HepG2 (cell line): Measurements from ENCODE around the gene WSCD1. TPM values are rescaled to one million over a fixed set of nuclear protein-coding genes. Genes with fewer than 3 reads are reported as not detected.
A peak's percentile ranks its signal among the peaks of the same experiment; 100 is the strongest.

ENCODE experiments used
- ATAC-seq: fragments of 200-7000 bp; cut with Tn5 transposase; 3 replicates; pipeline ENCODE4 v1.9.1; 2020; ENCODE audit warnings: mild to moderate bottlenecking, moderate library complexity
- BruUV-seq: library from RNA; stranded (reverse); fragments of 400-500 nt; replicated peaks from 2 replicates; lab custom pipeline; 2021; lab: Mats Ljungman, UMichigan
- CTCF ChIA-PET: fragments of 300-600 bp; formaldehyde crosslinking; extraction: SDS; loops from one replicate; lab custom pipeline; 2021; ENCODE audit warnings: low total read pairs, inconsistent platforms, low intra/inter-chr PET ratio; lab: Yijun Ruan, JAX
- POLR2A ChIA-PET: fragments of 350-600 bp; sonication (Branson Sonifier 250); formaldehyde crosslinking; loops from one replicate; lab custom pipeline; 2020; ENCODE audit warnings: antibody characterized with exemption, inconsistent platforms; lab: Yijun Ruan, JAX
- DNase-seq: peaks from one replicate; pipeline ENCODE4 v3.0.0-alpha.2; 2015; ENCODE audit warnings: low spot score
- FAIRE-seq: peaks from 3 replicates; lab custom pipeline; 2011; peaks lifted over from hg19 to GRCh38; lab: Jason Lieb, UNC
- H2AFZ ChIP-seq: one replicate; pipeline ENCODE4 v1.6.1; 2011; ENCODE audit warnings: low read length, inconsistent platforms
- H3K27ac ChIP-seq: fragments of 300-600 bp; 3 replicates; pipeline ENCODE4 v1.8.0; 2011; ENCODE audit warnings: mixed run types, mild to moderate bottlenecking, mixed read lengths, low read length, inconsistent platforms; ENCODE audit not compliant: insufficient read depth; ENCODE audit errors: extremely low read length
- H3K27me3 ChIP-seq, 2 experiments: fragments of 200-600 bp in 1 of 2; 2 replicates in 1 of 2; 3 replicates in 1 of 2; pipeline versions ENCODE4 v1.6.0 to v1.8.0; 2011; ENCODE audit warnings: low read length in 2 of 2, mild to moderate bottlenecking in 2 of 2, moderate library complexity in 2 of 2, inconsistent platforms in 1 of 2; ENCODE audit not compliant: insufficient read depth in 2 of 2, control insufficient read depth in 1 of 2
- H3K36me3 ChIP-seq, 2 experiments: fragments of 200-600 bp in 1 of 2; replicated peaks in 1 of 2; 2 replicates in 1 of 2; 3 replicates in 1 of 2; pipeline versions ENCODE4 v1.5.1 to v1.8.0; 2011; ENCODE audit warnings: low read length in 2 of 2, inconsistent platforms in 1 of 2; ENCODE audit not compliant: insufficient read depth in 2 of 2, control insufficient read depth in 1 of 2
- H3K4me1 ChIP-seq: 2 replicates; pipeline ENCODE4 v1.5.1; 2012; ENCODE audit warnings: low read length, inconsistent platforms; ENCODE audit not compliant: insufficient read depth
- H3K4me2 ChIP-seq: 2 replicates; pipeline ENCODE4 v1.6.0; 2011; ENCODE audit warnings: low read depth, low read length, inconsistent platforms
- H3K4me3 ChIP-seq, 3 experiments: fragments of 200-600 bp in 1 of 3; sonication (generic), shearing (Covaris generic) in 1 of 3; replicated peaks in 1 of 3; 2 replicates each; pipeline ENCODE4 v1.5.1; 2011 to 2016; ENCODE audit warnings: low read length in 3 of 3, inconsistent platforms in 2 of 3, low read depth in 2 of 3, mild to moderate bottlenecking in 2 of 3, control low read depth in 1 of 3, mixed read lengths in 1 of 3; ENCODE audit not compliant: insufficient read depth in 1 of 3
- H3K79me2 ChIP-seq: one replicate; pipeline ENCODE4 v1.6.1; 2011; ENCODE audit warnings: low read length, inconsistent platforms; ENCODE audit not compliant: insufficient read depth
- H3K9ac ChIP-seq: 2 replicates; pipeline ENCODE4 v1.6.0; 2011; ENCODE audit warnings: mild to moderate bottlenecking, low read depth, low read length, inconsistent platforms; ENCODE audit not compliant: insufficient read depth
- H3K9me3 ChIP-seq: 2 replicates; pipeline ENCODE4 v1.5.1; 2012; ENCODE audit warnings: mild to moderate bottlenecking, low read length
- H4K20me1 ChIP-seq: 2 replicates; pipeline ENCODE4 v1.6.0; 2011; ENCODE audit warnings: inconsistent platforms, mild to moderate bottlenecking, low read length, moderate library complexity; ENCODE audit not compliant: insufficient read depth
- CBFB ChIP-seq: sonication (generic); formaldehyde crosslinking; IDR thresholded peaks from 2 replicates; pipeline ENCODE4 v1.4.0; 2020; ENCODE audit warnings: missing genetic modification reagents
- CREB1 ChIP-seq, 2 experiments: fragments of 450-650 bp in 1 of 2; IDR thresholded peaks; 2 replicates each; pipeline ENCODE4 v1.6.1; 2016 to 2017; ENCODE audit warnings: control low read depth in 1 of 2, mild to moderate bottlenecking in 1 of 2, missing compliant biosample characterization in 1 of 2, missing genetic modification characterization in 1 of 2
- DPF2 ChIP-seq: sonication (generic); formaldehyde crosslinking; IDR thresholded peaks from 2 replicates; pipeline ENCODE4 v1.4.0; 2020; ENCODE audit warnings: mild to moderate bottlenecking, low read depth, missing genetic modification reagents, borderline replicate concordance
- ESRRA ChIP-seq: sonication (generic); formaldehyde crosslinking; IDR thresholded peaks from 2 replicates; pipeline ENCODE4 v1.5.1; 2020; ENCODE audit warnings: mild to moderate bottlenecking, low read depth, missing genetic modification reagents
- IKZF4 ChIP-seq: sonication (generic); formaldehyde crosslinking; IDR thresholded peaks from 2 replicates; pipeline ENCODE4 v1.5.1; 2020; ENCODE audit warnings: borderline replicate concordance, mild to moderate bottlenecking, low read depth, missing genetic modification reagents; ENCODE audit errors: not compliant biosample characterization
- NCOA1 ChIP-seq: sonication (generic); formaldehyde crosslinking; IDR thresholded peaks from 2 replicates; pipeline ENCODE4 v1.9.0; 2021; ENCODE audit warnings: missing genetic modification reagents
- NR3C1 ChIP-seq: sonication (generic); formaldehyde crosslinking; IDR thresholded peaks from 2 replicates; pipeline ENCODE4 v1.4.0; 2020; ENCODE audit warnings: missing genetic modification reagents
- SPEN ChIP-seq: sonication (generic); formaldehyde crosslinking; IDR thresholded peaks from 2 replicates; pipeline ENCODE4 v1.5.1; 2020; ENCODE audit warnings: low read depth, mild to moderate bottlenecking, missing genetic modification reagents
- ZEB1 ChIP-seq: IDR thresholded peaks from 2 replicates; pipeline ENCODE4 v1.6.1; 2012; ENCODE audit warnings: mild to moderate bottlenecking, low read depth, inconsistent platforms; ENCODE audit not compliant: insufficient replicate concordance
- ZKSCAN5 ChIP-seq: sonication (generic); formaldehyde crosslinking; IDR thresholded peaks from 2 replicates; pipeline ENCODE4 v1.5.1; 2020; ENCODE audit warnings: mild to moderate bottlenecking, missing genetic modification reagents
- ZNF510 ChIP-seq: sonication (generic); formaldehyde crosslinking; IDR thresholded peaks from 2 replicates; pipeline ENCODE4 v1.4.0; 2020; ENCODE audit warnings: low read depth, mild to moderate bottlenecking, missing genetic modification reagents
- ZNF709 ChIP-seq: sonication (generic); formaldehyde crosslinking; IDR thresholded peaks from 2 replicates; pipeline ENCODE4 v1.5.0; 2020; ENCODE audit warnings: mild to moderate bottlenecking, missing genetic modification reagents
- WGBS: methylation state at CpG from one replicate; pipeline ENCODE4 v1.1.6; 2017; ENCODE audit warnings: low lambda C conversion rate; 5-methylcytosine and 5-hydroxymethylcytosine counted together
- in situ Hi-C: cut with HindIII; loops from 2 replicates; pipeline ENCODE4 v1.10.0; 2017; ENCODE audit warnings: low pct_unique_long_range_greater_than_20kb; ENCODE audit not compliant: extremely low pct_ligation_motif_present
- intact Hi-C: fragments of 100-400 bp; cut with micrococcal nuclease; formaldehyde crosslinking; loops from one replicate; pipeline ENCODE4 v1.10.0; 2022; ENCODE audit not compliant: unreplicated experiment
- polyA plus RNA-seq, 8 experiments: library from polyadenylated mRNA; depleted of rRNA in 3 of 8; stranded (reverse) in 7 of 8; unstranded in 1 of 8; fragments of >200 nt; fragmentation: Illumina TruSeq in 4 of 8; extraction: Trizol in 4 of 8; gene quantifications; 2 replicates each; pipeline versions ENCODE4 v1.2.1 to v1.2.3, GENCODE V29; 2011 to 2016; ENCODE audit warnings: low read depth in 4 of 8, missing spikeins in 1 of 8, mixed read lengths in 1 of 8; ENCODE audit not compliant: insufficient read depth in 1 of 8
- total RNA-seq, 5 experiments: library from RNA; depleted of rRNA; stranded (reverse); fragments of >200 nt; fragmentation: Illumina TruSeq; extraction: Trizol; gene quantifications; 2 replicates each; pipeline ENCODE4 v1.2.3, GENCODE V29; 2016; ENCODE audit warnings: low read depth in 1 of 5
- TF ChIP-seq, protein P1 (sequence below): sonication (generic); formaldehyde crosslinking; IDR thresholded peaks from 2 replicates; pipeline ENCODE4 v1.5.0; 2020; ENCODE audit warnings: missing genetic modification reagents
- TF ChIP-seq, protein P2 (sequence below): fragments of 450-650 bp; IDR thresholded peaks from 2 replicates; pipeline ENCODE4 v1.6.1; 2016

WSCD1 gene
- total and polyA plus RNA-seq, 2 of the 13 experiments (the other 11 are each of a cell fraction or from before 2014, with no cell fraction given), result 0.24 to 2.7 TPM

DNA sequence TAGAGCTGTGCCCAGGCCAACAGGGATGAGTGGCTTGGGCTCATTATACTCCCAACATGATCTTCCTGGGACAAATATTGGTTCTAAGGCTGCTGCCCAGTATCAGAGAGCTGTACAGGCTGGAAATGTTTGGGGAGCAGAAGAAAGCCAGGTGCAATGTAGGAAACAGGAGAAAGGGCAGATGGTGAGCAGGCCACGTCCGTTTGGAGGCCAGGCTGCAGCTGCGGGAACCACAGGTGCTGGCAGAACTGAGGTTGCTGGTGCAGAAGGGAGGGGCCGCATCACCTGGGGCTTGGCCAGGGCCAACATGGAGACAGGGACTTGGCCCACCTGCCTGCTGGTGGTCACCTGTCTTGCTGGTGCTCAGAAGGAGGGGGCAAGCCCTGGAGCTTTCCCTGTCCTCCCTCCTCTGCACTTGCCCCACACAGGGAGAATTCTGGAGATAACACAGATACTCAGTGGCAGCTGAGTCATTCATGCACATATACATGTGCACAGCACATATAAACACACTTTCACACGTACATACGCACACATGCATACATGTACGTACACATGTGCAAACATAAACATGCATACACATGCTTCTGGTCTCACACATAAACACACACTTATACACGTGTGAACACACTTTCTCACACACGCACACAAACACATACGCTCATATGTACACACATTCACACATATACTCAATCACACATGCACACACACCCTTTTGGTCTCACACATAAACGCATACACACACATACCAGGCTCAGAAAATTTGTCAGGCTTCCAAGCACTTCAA, 67.7 kb downstream of the WSCD1 start:
- H3K4me2 ChIP-seq, result no peak overlapping the region
- no TSS peak for BruUV-seq
- intact Hi-C loops, result no loop called here

DNA sequence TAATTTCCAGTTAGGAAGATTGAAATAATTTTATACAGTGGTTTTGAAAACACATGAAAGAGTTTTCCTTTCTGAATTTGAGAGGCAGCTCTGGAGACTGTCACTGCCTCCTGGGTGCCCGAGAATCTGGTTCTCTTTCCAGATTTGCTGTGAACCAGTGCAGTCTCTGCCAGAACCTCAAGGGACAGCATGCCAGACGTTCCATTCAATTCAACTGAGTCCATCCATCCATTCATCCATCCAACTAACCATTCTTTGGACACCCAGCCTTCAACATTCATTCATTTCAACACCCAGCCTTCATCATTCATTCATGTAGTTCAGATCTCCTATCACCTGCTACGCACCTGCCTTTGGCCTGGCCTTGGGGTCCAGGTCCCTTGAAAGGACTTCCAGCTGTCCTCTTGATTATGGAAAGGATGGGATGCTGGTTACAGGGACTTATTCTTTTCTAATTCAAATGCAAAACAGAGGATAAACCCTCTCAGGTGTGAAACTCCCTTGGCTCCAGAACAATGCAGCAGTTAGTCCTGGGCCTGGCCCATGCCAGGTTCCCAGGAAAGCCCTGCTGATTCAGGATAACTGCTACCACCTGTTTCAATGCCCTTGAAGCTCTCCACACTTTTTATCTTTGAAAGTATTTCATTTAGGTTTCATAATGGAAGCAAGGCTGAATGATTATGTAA, 68.7 kb downstream of the WSCD1 start:
- Histone ChIP-seq H3K27ac (no peak overlapping the region), H3K36me3 (no peaks in the 10 kb centered on the region), H3K4me3 (no peak overlapping the region), H2AFZ (no peak overlapping the region), H3K4me1 (no peaks in the 10 kb centered on the region), H4K20me1 (no peaks in the 10 kb centered on the region), H3K27me3 (peaks cover 0 to 6% of the 10 kb centered on the region in 2 experiments; a peak in 1 of 5 replicates), H3K79me2 (no peaks in the 10 kb centered on the region), H3K4me2 (no peak overlapping the region), H3K9ac (no peak overlapping the region), H3K9me3 (no peaks in the 10 kb centered on the region)
- ChIA-PET POLR2A (no interaction called here), CTCF (no interaction called here)
- ATAC-seq, result no peak
- in situ Hi-C loops, result no loop called here
- intact Hi-C loops, result no loop called here
- 6% methylated on average over 3 of the region's 3 CpGs for WGBS
- DNase-seq, result no peak
- no TSS peak for BruUV-seq
- no peak for FAIRE-seq
- TF ChIP-seq, protein P1, sequence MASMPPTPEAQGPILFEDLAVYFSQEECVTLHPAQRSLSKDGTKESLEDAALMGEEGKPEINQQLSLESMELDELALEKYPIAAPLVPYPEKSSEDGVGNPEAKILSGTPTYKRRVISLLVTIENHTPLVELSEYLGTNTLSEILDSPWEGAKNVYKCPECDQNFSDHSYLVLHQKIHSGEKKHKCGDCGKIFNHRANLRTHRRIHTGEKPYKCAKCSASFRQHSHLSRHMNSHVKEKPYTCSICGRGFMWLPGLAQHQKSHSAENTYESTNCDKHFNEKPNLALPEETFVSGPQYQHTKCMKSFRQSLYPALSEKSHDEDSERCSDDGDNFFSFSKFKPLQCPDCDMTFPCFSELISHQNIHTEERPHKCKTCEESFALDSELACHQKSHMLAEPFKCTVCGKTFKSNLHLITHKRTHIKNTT (CRISPR knock-in tag), result no peak
- TF ChIP-seq ESRRA (CRISPR knock-in tag) (no peak), ZNF510 (CRISPR knock-in tag) (no peak), CBFB (CRISPR knock-in tag) (no peak), ZEB1 (no peak), CREB1 (IDR thresholded peaks at IDR 0.05) (no peak), CREB1 (CRISPR knock-in tag; IDR thresholded peaks at IDR 0.05) (no peak), NCOA1 (CRISPR knock-in tag) (no peak), SPEN (CRISPR knock-in tag) (no peak), ZNF709 (CRISPR knock-in tag) (no peak), DPF2 (CRISPR knock-in tag) (no peak), NR3C1 (no peak), ZKSCAN5 (CRISPR knock-in tag) (no peak)

More for the DNA sequence above, 67.7 kb downstream of the WSCD1 start:
- H2AFZ ChIP-seq, result no peak overlapping the region
- no peak overlapping the region for H3K27ac ChIP-seq
- no peak overlapping the region for H3K4me3 ChIP-seq
- no peaks in the 10 kb centered on the region for H3K4me1 ChIP-seq
- ATAC-seq (no peak), FAIRE-seq (no peak), DNase-seq (no peak)
- H4K20me1 ChIP-seq, result no peaks in the 10 kb centered on the region
- peaks cover 0 to 6% of the 10 kb centered on the region in 2 experiments; a peak in 1 of 5 replicates for H3K27me3 ChIP-seq
- no peaks in the 10 kb centered on the region for H3K36me3 ChIP-seq
- in situ Hi-C loops, result no loop called here
- H3K9ac ChIP-seq, result no peak overlapping the region
- H3K9me3 ChIP-seq, result no peaks in the 10 kb centered on the region
- POLR2A ChIA-PET, result no interaction called here
- CTCF ChIA-PET, result no interaction called here
- WGBS, result 7% methylated on average over 10 of the region's 11 CpGs
- H3K79me2 ChIP-seq, result no peaks in the 10 kb centered on the region
- no peak for TF ChIP-seq IKZF4 (CRISPR knock-in tag)
- TF ChIP-seq, protein P2, sequence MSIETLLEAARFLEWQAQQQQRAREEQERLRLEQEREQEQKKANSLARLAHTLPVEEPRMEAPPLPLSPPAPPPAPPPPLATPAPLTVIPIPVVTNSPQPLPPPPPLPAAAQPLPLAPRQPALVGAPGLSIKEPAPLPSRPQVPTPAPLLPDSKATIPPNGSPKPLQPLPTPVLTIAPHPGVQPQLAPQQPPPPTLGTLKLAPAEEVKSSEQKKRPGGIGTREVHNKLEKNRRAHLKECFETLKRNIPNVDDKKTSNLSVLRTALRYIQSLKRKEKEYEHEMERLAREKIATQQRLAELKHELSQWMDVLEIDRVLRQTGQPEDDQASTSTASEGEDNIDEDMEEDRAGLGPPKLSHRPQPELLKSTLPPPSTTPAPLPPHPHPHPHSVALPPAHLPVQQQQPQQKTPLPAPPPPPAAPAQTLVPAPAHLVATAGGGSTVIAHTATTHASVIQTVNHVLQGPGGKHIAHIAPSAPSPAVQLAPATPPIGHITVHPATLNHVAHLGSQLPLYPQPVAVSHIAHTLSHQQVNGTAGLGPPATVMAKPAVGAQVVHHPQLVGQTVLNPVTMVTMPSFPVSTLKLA, result peak; percentile 94
